ENCODE data around the gene SLC35C1.

DNA sequence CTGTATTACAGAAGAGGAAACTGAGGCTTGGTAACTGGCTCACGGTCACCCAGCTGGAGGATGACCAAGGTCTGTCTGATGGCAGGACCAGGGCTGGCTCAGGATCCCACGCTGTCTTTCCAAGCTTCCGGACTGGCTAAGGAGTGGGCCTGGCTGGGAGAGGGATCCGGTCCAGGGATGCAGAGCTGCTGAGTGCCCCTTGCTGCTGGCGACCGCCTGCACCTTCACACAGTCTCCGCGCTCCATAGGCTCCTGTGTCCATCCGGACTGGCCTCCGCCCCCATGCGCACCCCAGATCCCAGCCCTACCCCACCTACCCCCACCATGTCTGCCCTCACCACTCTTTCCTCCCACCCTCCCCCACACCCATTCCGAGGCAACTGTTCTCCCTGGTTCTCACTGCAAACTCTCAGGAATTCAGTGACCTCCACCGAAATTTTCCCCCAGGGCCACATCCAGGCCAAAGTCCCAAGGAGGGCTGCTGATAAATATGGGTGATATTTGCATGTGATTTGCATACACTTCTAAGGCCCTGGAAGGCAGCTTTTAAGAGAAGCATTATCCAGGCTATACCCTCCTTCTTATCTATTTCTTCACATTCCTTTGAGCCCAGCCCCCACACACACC, 48.5 kb upstream of the SLC35C1 start:
- TF ChIP-seq, protein P1, sequence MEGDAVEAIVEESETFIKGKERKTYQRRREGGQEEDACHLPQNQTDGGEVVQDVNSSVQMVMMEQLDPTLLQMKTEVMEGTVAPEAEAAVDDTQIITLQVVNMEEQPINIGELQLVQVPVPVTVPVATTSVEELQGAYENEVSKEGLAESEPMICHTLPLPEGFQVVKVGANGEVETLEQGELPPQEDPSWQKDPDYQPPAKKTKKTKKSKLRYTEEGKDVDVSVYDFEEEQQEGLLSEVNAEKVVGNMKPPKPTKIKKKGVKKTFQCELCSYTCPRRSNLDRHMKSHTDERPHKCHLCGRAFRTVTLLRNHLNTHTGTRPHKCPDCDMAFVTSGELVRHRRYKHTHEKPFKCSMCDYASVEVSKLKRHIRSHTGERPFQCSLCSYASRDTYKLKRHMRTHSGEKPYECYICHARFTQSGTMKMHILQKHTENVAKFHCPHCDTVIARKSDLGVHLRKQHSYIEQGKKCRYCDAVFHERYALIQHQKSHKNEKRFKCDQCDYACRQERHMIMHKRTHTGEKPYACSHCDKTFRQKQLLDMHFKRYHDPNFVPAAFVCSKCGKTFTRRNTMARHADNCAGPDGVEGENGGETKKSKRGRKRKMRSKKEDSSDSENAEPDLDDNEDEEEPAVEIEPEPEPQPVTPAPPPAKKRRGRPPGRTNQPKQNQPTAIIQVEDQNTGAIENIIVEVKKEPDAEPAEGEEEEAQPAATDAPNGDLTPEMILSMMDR (IDR thresholded peaks at IDR 0.05) = no peak
- TF ChIP-seq POLR2A (IDR thresholded peaks at IDR 0.05) = no peak
